Bronchial epithelial cell (primary cell): ENCODE results near the gene TSKU. TPM values are rescaled to one million over a fixed set of nuclear protein-coding genes. Genes with fewer than 3 reads are reported as not detected.
A peak's percentile ranks its signal among the peaks of the same experiment; 100 is the strongest.

ENCODE experiments used
- DNase-seq: peaks from one replicate; pipeline ENCODE4 v3.0.0-alpha.2; 2010; ENCODE audit warnings: low read depth
- FAIRE-seq: peaks from 2 replicates; lab custom pipeline; 2011; peaks lifted over from hg19 to GRCh38; lab: Jason Lieb, UNC
- H3K27me3 ChIP-seq: 2 replicates; pipeline ENCODE4 v1.5.1; 2011; ENCODE audit warnings: low read length; ENCODE audit not compliant: control insufficient read depth, insufficient read depth
- H3K36me3 ChIP-seq: 2 replicates; pipeline ENCODE4 v1.5.1; 2011; ENCODE audit warnings: low read length; ENCODE audit not compliant: control insufficient read depth, insufficient read depth
- H3K4me3 ChIP-seq: 2 replicates; pipeline ENCODE4 v1.5.1; 2011; ENCODE audit warnings: mild to moderate bottlenecking, low read depth, low read length, control low read depth
- total RNA-seq: library from RNA; depleted of rRNA; stranded (reverse); fragments of >200 nt; gene quantifications from 2 replicates; pipeline ENCODE4 v1.2.1, GENCODE V29; 2014
- TF ChIP-seq, protein P1 (sequence below): IDR thresholded peaks from 2 replicates; pipeline ENCODE4 v1.5.1; 2011; ENCODE audit warnings: mild to moderate bottlenecking, moderate library complexity, low read length, control low read depth, inconsistent platforms; ENCODE audit not compliant: insufficient read depth, severe bottlenecking

Gene TSKU
- total RNA-seq, 1 donor from 2014 or later: 8.2 TPM

DNA sequence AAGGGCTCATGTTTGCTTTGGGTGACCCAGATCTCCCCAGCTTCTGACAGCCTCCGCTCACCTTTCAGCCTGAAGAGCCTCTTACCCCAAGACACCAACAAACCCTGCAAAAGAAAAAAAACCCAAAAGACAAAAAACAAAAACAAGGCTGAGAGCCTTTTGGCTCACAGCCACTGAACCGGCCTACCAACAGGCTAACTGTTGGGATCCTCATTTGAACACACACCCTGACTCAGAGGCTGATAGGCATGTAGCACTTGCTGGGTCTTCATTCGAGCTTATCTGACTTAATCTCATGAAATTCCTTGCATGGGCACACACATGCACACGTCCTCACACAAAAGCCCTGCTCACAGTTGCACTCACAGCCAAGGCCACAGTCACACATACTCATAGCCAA is 22.9 kb upstream of the TSKU start:
- Histone ChIP-seq H3K4me3 (no peak overlapping the region), H3K36me3 (no peaks in the 10 kb centered on the region), H3K27me3 (no peaks in the 10 kb centered on the region)
- FAIRE-seq (no peak), DNase-seq (no peak)
- TF ChIP-seq, protein P1, sequence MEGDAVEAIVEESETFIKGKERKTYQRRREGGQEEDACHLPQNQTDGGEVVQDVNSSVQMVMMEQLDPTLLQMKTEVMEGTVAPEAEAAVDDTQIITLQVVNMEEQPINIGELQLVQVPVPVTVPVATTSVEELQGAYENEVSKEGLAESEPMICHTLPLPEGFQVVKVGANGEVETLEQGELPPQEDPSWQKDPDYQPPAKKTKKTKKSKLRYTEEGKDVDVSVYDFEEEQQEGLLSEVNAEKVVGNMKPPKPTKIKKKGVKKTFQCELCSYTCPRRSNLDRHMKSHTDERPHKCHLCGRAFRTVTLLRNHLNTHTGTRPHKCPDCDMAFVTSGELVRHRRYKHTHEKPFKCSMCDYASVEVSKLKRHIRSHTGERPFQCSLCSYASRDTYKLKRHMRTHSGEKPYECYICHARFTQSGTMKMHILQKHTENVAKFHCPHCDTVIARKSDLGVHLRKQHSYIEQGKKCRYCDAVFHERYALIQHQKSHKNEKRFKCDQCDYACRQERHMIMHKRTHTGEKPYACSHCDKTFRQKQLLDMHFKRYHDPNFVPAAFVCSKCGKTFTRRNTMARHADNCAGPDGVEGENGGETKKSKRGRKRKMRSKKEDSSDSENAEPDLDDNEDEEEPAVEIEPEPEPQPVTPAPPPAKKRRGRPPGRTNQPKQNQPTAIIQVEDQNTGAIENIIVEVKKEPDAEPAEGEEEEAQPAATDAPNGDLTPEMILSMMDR: no peak

- no peaks in the 10 kb centered on the region for H3K27me3 ChIP-seq
- DNase-seq (no peak), FAIRE-seq (no peak)
- TF ChIP-seq, protein P1: no peak
- no peaks in the 10 kb centered on the region for H3K36me3 ChIP-seq
- H3K4me3 ChIP-seq: no peak overlapping the region
These were observed 21.3 kb upstream of the TSKU start for GRCh38 chr11:76761718-76762355.

DNA sequence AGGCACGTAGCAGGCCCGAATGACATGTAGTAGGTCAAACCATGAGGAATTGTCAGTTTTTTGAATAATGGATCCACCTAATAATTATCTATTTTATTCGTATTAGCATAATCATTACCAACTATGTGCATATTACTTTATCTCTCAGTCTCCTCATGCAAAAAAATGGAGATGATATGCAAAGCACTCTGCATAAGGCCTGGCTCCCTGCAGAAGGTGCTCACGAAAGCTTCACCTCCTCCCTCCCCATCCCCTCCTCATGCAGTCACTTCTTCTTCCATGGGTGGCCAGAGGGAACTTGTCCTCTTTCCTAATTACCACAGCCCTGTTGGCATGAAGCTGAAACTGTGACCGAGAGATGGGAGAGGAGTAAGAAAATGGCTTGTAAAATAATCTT is 20.8 kb upstream of the TSKU start:
- Histone ChIP-seq H3K27me3 (no peaks in the 10 kb centered on the region), H3K4me3 (no peak overlapping the region), H3K36me3 (no peaks in the 10 kb centered on the region)
- no peak for DNase-seq
- TF ChIP-seq, protein P1: no peak
- FAIRE-seq: no peak

DNA sequence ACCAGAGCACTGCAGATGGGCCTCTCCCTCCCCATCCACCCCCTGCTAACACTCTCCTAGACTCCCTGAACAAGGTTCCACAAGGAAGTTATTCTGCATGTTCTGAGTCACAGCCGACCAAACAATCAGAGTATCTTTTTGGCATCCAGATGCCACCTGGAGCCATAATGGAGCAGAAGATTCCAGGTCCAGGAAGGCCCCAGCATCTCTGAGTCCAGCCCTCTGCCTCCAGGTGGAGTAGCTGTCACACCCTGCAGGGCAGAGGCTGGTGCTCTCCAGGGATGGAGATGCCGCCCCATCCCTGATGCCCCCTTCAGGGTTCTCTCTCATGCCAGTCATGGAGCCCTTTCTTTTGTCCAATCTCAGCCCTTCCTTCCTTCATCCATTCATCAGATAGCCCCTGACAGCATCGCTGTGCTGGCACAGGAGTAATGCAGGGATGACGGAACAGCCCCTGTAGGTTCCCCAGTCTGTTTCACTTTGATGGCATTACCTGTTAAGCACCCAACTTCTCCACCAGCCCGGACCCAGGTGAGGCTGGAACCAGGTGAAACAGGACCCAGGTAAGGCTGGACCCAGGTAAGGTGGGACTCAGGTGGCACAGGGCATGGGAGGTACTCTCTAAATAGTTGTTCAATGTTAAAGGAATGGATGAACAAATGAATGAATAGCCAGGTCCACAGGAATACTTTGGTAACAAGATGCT is 20.1 kb upstream of the TSKU start:
- TF ChIP-seq, protein P1: peak; percentile 21
- peak; percentile 7 for FAIRE-seq
- Histone ChIP-seq H3K4me3 (no peak overlapping the region), H3K27me3 (no peaks in the 10 kb centered on the region), H3K36me3 (no peaks in the 10 kb centered on the region)
- peak; percentile 35 for DNase-seq

DNA sequence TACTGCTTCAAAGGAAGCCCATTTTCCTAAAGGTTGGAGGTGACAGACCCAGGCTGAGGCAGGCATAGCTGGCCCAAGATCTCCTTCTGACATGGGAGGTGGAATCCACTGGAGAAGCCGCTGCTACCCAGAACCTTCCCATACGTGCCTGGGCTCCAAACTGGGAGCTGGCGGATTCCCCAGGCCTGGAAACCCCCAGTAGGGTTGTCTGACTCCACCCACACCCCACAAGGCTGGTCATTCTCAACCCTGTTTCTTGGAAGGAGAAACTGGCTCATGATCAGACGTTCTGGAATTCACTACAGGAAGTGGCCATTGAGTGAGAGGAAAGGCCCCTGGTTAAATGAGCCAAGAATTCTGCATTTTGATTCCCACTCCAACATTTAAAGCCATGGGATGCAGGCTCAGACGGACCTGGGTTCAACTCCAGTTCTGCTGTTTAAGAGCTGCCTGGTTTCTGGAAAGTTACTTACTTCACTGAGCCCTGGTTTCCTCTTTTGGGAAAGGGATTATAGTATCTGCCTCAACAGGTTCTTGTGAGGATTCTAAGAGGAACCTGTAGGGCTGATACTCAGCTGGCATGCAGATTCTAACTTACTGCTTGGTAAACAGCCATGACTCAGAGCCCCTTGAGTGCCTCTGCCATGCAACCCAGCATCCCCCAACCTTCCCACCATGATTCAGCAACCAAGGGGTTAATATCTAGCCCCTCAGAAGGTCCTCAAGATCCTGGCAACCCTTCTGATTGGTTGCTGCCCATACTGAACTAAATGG is 19.4 kb upstream of the TSKU start:
- FAIRE-seq (no peak), DNase-seq (peak; percentile 94)
- H3K27me3 ChIP-seq: no peaks in the 10 kb centered on the region
- no peaks in the 10 kb centered on the region for H3K36me3 ChIP-seq
- TF ChIP-seq, protein P1: no peak
- no peak overlapping the region for H3K4me3 ChIP-seq
